ENCODE data around the gene GABRR1. TPM values are rescaled to one million over a fixed set of nuclear protein-coding genes. Genes with fewer than 3 reads are reported as not detected.

GABRR1 gene
- polyA plus RNA-seq, 3 donors = not detected

- Histone ChIP-seq H3K27ac (ENCODE audit: low read depth in 1 of 2, low read length in 2 of 2) (no peak overlapping the region), H3K9ac (ENCODE audit: insufficient read depth, low read length, poor library complexity, severe bottlenecking) (no peak overlapping the region), H4K20me1 (ENCODE audit: insufficient read depth, low read length) (no peaks in the 10 kb centered on the region), H2AFZ (ENCODE audit: insufficient read depth, low read depth, low read length, poor library complexity, severe bottlenecking) (no peak overlapping the region), H3K4me2 (replicated peaks; ENCODE audit: extremely low read depth, low read length, poor library complexity, severe bottlenecking) (no peak overlapping the region), H3K9me3 (replicated peaks in 1 of 2; ENCODE audit: control insufficient read depth in 1 of 2, insufficient read depth in 1 of 2, low read length in 2 of 2) (no peaks in the 10 kb centered on the region), H3K27me3 (ENCODE audit: control insufficient read depth in 2 of 2, insufficient read depth in 2 of 2, low read length in 2 of 2) (no peaks in the 10 kb centered on the region), H3K79me2 (ENCODE audit: insufficient read depth, low read length) (no peaks in the 10 kb centered on the region), H3K4me1 (ENCODE audit: control insufficient read depth in 1 of 2, insufficient read depth in 2 of 2, low read length in 2 of 2) (no peaks in the 10 kb centered on the region), H3K4me3 (replicated peaks in 1 of 3; ENCODE audit: low read depth in 2 of 3, low read length in 3 of 3) (no peak overlapping the region), H3K36me3 (replicated peaks in 1 of 2; ENCODE audit: control insufficient read depth in 1 of 2, insufficient read depth in 2 of 2, low read length in 2 of 2) (no peaks in the 10 kb centered on the region)
- no peak for DNase-seq
- no peak for TF ChIP-seq CTCF (IDR thresholded peaks at IDR 0.05)
- intact Hi-C loops (cut with micrococcal nuclease) = no loop called here
- 80% methylated on average over 1 of the region's 6 CpGs for WGBS (ENCODE audit: insufficient coverage)
- H3K4me3 Mint-ChIP-seq = no peak overlapping the region
- H3K36me3 Mint-ChIP-seq = no peaks in the 10 kb centered on the region
- H3K27ac Mint-ChIP-seq = no peak overlapping the region
- peaks cover 0 to 2% (median 0%) of the 10 kb centered on the region in 7 donors for H3K9me3 Mint-ChIP-seq
- no peaks in the 10 kb centered on the region for H3K27me3 Mint-ChIP-seq (ENCODE audit: low read depth in 3 of 3)
- peaks cover 4% of the 10 kb centered on the region for H3K4me1 Mint-ChIP-seq
Observed at GRCh38 chr6:89172131-89172530, 45.0 kb downstream of the GABRR1 start.

DNA sequence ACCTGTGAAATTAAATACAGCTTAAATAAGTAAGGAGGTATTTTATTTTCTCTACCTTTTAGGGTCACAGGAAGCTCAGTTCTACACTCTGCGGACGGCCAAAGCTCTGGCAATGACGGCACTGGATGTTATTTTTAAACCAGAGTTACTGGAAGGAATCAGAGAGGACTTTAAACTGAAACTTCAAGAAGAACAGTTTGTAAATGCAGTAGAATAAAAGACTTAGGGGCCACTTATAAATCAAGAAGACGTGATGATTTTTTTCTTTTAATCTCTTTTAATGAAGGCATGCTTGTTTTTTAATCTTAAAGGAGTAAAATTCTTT is 55.1 kb downstream of the GABRR1 start:
- H4K20me1 ChIP-seq (ENCODE audit: insufficient read depth, low read length) = no peaks in the 10 kb centered on the region
- no peaks in the 10 kb centered on the region for H3K9me3 ChIP-seq (replicated peaks in 1 of 2; ENCODE audit: control insufficient read depth in 1 of 2, insufficient read depth in 1 of 2, low read length in 2 of 2)
- no peak overlapping the region for H3K27ac ChIP-seq (ENCODE audit: low read depth in 1 of 2, low read length in 2 of 2)
- intact Hi-C loops (cut with micrococcal nuclease) = no loop called here
- no peak overlapping the region for H3K9ac ChIP-seq (ENCODE audit: insufficient read depth, low read length, poor library complexity, severe bottlenecking)
- no peaks in the 10 kb centered on the region for H3K79me2 ChIP-seq (ENCODE audit: insufficient read depth, low read length)
- H3K4me1 Mint-ChIP-seq = no peaks in the 10 kb centered on the region
- H3K4me2 ChIP-seq (replicated peaks; ENCODE audit: extremely low read depth, low read length, poor library complexity, severe bottlenecking) = no peak overlapping the region
- no peak overlapping the region for H3K4me3 Mint-ChIP-seq
- no peaks in the 10 kb centered on the region for H3K4me1 ChIP-seq (ENCODE audit: control insufficient read depth in 1 of 2, insufficient read depth in 2 of 2, low read length in 2 of 2)
- no peaks in the 10 kb centered on the region for H3K27me3 ChIP-seq (ENCODE audit: control insufficient read depth in 2 of 2, insufficient read depth in 2 of 2, low read length in 2 of 2)
- no peaks in the 10 kb centered on the region for H3K27me3 Mint-ChIP-seq (ENCODE audit: low read depth in 3 of 3)
- H3K36me3 ChIP-seq (replicated peaks in 1 of 2; ENCODE audit: control insufficient read depth in 1 of 2, insufficient read depth in 2 of 2, low read length in 2 of 2) = peaks cover 15 to 42% of the 10 kb centered on the region in 2 donors
- WGBS (ENCODE audit: insufficient coverage) = 100% methylated on average over 1 of the region's 4 CpGs
- H3K9me3 Mint-ChIP-seq = peaks cover 0 to under 1% (median 0%) of the 10 kb centered on the region in 7 donors
- H3K4me3 ChIP-seq (replicated peaks in 1 of 3; ENCODE audit: low read depth in 2 of 3, low read length in 3 of 3) = no peak overlapping the region
- no peak for TF ChIP-seq CTCF (IDR thresholded peaks at IDR 0.05)
- no peak overlapping the region for H3K27ac Mint-ChIP-seq
- no peak overlapping the region for H2AFZ ChIP-seq (ENCODE audit: insufficient read depth, low read depth, low read length, poor library complexity, severe bottlenecking)
- H3K36me3 Mint-ChIP-seq = peaks cover 40 to 41% of the 10 kb centered on the region in 2 donors
- no peak for DNase-seq
